Calu3 (cell line): ENCODE data around the gene SLC6A19. TPM values are rescaled to one million over a fixed set of nuclear protein-coding genes. Genes with fewer than 3 reads are reported as not detected.

ENCODE experiments used
- BruUV-seq: library from RNA; stranded (reverse); fragments of 400-500 nt; replicated peaks from 2 replicates; lab custom pipeline; 2021; lab: Mats Ljungman, UMichigan
- CTCF ChIA-PET: fragments of 300-600 bp; sonication (Branson Sonifier 250); formaldehyde crosslinking; loops from one replicate; lab custom pipeline; 2022; ENCODE audit warnings: antibody characterized with exemption; lab: Charles Lee
- DNase-seq: peaks from one replicate; pipeline ENCODE4 v3.0.0; 2022
- H3K27ac Mint-ChIP-seq: one replicate; pipeline ENCODE4 v1.8.0; 2022; ENCODE audit warnings: mixed read lengths; ENCODE audit not compliant: unreplicated experiment
- H3K27me3 Mint-ChIP-seq: one replicate; pipeline ENCODE4 v1.8.0; 2022; ENCODE audit warnings: mixed read lengths; ENCODE audit not compliant: unreplicated experiment
- H3K36me3 Mint-ChIP-seq: one replicate; pipeline ENCODE4 v1.8.0; 2022; ENCODE audit warnings: mild to moderate bottlenecking, moderate library complexity, mixed read lengths; ENCODE audit not compliant: insufficient read depth, unreplicated experiment
- H3K4me1 Mint-ChIP-seq: one replicate; pipeline ENCODE4 v1.8.0; 2022; ENCODE audit warnings: mild to moderate bottlenecking, low read depth, mixed read lengths; ENCODE audit not compliant: unreplicated experiment
- H3K4me3 Mint-ChIP-seq: one replicate; pipeline ENCODE4 v1.8.0; 2022; ENCODE audit warnings: mild to moderate bottlenecking, low read depth, moderate library complexity, mixed read lengths; ENCODE audit not compliant: unreplicated experiment
- H3K9me3 Mint-ChIP-seq: one replicate; pipeline ENCODE4 v1.8.0; 2022; ENCODE audit warnings: low read depth, mixed read lengths; ENCODE audit not compliant: unreplicated experiment
- CTCF ChIP-seq: fragments of 200-600 bp; IDR thresholded peaks from one replicate; pipeline ENCODE4 v1.8.0; 2022; ENCODE audit warnings: antibody characterized with exemption; ENCODE audit not compliant: unreplicated experiment
- intact Hi-C: fragments of 100-400 bp; cut with micrococcal nuclease; formaldehyde crosslinking; loops from one replicate; pipeline ENCODE4 v1.10.0; 2022; ENCODE audit not compliant: unreplicated experiment
- total RNA-seq: library from RNA; stranded (reverse); gene quantifications from 2 replicates; pipeline ENCODE4 v1.2.3, GENCODE V29; 2022

The SLC6A19 gene
- total RNA-seq, 1 experiment from 2014 or later = not detected

- Mint-ChIP-seq H3K4me3 (no peak overlapping the region), H3K27me3 (peaks cover 14% of the 10 kb centered on the region), H3K9me3 (no peaks in the 10 kb centered on the region), H3K4me1 (no peaks in the 10 kb centered on the region), H3K36me3 (no peaks in the 10 kb centered on the region), H3K27ac (no peak overlapping the region)
- DNase-seq = no peak
- no peak for TF ChIP-seq CTCF
- intact Hi-C loops = loop anchor here (10.0 kb wide), 1 partner anchor 155 kb away; no protein-coding TSS in a partner anchor
- CTCF ChIA-PET = no interaction called here
- BruUV-seq = no TSS peak
Observed at GRCh38 chr5:1199649-1200494, 1.5 kb upstream of the SLC6A19 start.

- no peaks in the 10 kb centered on the region for H3K4me1 Mint-ChIP-seq
- no peaks in the 10 kb centered on the region for H3K9me3 Mint-ChIP-seq
- DNase-seq = no peak
- no peak overlapping the region for H3K27ac Mint-ChIP-seq
- H3K36me3 Mint-ChIP-seq = no peaks in the 10 kb centered on the region
- CTCF ChIA-PET = interaction anchor here (0.5 kb wide), 1 partner anchor 563 kb away, joined by 3 read pairs; no protein-coding TSS in a partner anchor
- BruUV-seq = no TSS peak
- no peak overlapping the region for H3K4me3 Mint-ChIP-seq
- peaks cover 22% of the 10 kb centered on the region for H3K27me3 Mint-ChIP-seq
- intact Hi-C loops = loop anchor here (10.0 kb wide), 1 partner anchor 154 kb away; no protein-coding TSS in a partner anchor
- TF ChIP-seq CTCF = no peak
Observed at GRCh38 chr5:1200495-1201326, 684 bp upstream of the SLC6A19 start.

GRCh38 chr5:1202026-1202797 is 817 bp downstream of the SLC6A19 start:
- no peaks in the 10 kb centered on the region for H3K4me1 Mint-ChIP-seq
- CTCF ChIA-PET = interaction anchor here (0.5 kb wide), 1 partner anchor 428 kb away, joined by 4 read pairs; no protein-coding TSS in a partner anchor
- no peaks in the 10 kb centered on the region for H3K36me3 Mint-ChIP-seq
- H3K27me3 Mint-ChIP-seq = peaks cover 27% of the 10 kb centered on the region
- H3K9me3 Mint-ChIP-seq = no peaks in the 10 kb centered on the region
- no TSS peak for BruUV-seq
- intact Hi-C loops = loop anchor here (10.0 kb wide), 1 partner anchor 153 kb away; no protein-coding TSS in a partner anchor
- no peak overlapping the region for H3K27ac Mint-ChIP-seq
- no peak for DNase-seq
- no peak overlapping the region for H3K4me3 Mint-ChIP-seq
- TF ChIP-seq CTCF = no peak

GRCh38 chr5:1202798-1203185 is 1.4 kb downstream of the SLC6A19 start:
- no peaks in the 10 kb centered on the region for H3K4me1 Mint-ChIP-seq
- TF ChIP-seq CTCF = no peak
- H3K27me3 Mint-ChIP-seq = peaks cover 33% of the 10 kb centered on the region
- no peak overlapping the region for H3K4me3 Mint-ChIP-seq
- no peaks in the 10 kb centered on the region for H3K36me3 Mint-ChIP-seq
- no peaks in the 10 kb centered on the region for H3K9me3 Mint-ChIP-seq
- H3K27ac Mint-ChIP-seq = no peak overlapping the region
- no TSS peak for BruUV-seq
- DNase-seq = no peak
- CTCF ChIA-PET = interaction anchor here (0.5 kb wide), 1 partner anchor 428 kb away, joined by 4 read pairs; no protein-coding TSS in a partner anchor
- intact Hi-C loops = loop anchor here (10.0 kb wide), 1 partner anchor 152 kb away; no protein-coding TSS in a partner anchor
